ENCODE results near the gene NRG2.

The NRG2 gene

GRCh38 chr5:140040358-140040757 lies 2.7 kb downstream of the NRG2 start:
- DNase-seq (ENCODE audit: low read depth): no peak

- no peak for DNase-seq (ENCODE audit: low read depth)
Measured at GRCh38 chr5:140039561-140039960, 3.5 kb downstream of the NRG2 start.

DNA sequence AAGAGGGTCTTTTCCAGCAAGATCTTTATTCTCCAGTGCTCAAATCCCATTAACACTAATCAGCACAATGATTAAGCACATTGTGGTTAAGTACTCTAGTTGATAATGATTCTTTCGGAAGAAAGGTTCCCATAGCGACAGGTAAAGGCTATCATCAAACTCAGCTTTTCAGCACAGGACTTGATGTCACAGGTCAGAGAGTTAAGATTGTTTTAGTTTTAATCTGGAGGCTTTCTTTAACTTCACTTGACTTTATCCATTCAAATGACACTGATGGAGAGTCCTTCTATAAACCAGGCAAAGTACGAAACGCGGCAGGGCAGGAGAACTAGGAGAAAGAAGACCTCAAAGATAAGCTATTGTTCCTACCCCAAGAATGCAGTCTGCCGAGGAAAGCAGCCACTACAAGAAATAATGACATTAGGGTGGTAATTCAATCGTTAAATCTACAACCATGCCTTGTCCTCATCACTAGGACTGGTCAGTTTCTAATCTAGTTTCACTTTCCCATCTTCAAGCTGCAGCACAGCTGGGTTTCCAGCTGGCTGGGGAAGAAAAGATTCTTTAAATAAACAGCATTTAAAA lies 4.6 kb downstream of the NRG2 start:
- no peak for DNase-seq (ENCODE audit: low read depth)

DNA sequence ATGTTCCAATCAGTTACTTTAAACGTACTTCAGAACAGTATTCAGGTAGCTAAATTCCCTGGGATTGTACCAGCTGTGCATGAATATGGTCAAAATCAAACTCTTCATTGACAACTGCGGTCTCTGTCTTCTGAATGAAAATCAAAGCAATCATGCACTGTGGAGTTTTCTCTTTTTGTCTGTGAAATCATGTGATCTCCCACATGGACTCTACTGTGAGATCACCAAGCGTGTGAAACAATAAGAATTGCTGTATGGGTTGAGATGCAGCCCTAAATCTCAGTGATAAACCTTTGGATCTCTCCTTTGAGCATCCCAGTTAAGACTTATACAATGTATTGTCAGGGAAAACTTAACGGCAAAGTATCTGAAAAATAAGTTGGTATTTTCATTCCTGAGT lies 6.1 kb downstream of the NRG2 start:
- DNase-seq (ENCODE audit: low read depth): no peak

GRCh38 chr5:140035881-140036280 lies 7.2 kb downstream of the NRG2 start:
- DNase-seq (ENCODE audit: low read depth): no peak

DNA sequence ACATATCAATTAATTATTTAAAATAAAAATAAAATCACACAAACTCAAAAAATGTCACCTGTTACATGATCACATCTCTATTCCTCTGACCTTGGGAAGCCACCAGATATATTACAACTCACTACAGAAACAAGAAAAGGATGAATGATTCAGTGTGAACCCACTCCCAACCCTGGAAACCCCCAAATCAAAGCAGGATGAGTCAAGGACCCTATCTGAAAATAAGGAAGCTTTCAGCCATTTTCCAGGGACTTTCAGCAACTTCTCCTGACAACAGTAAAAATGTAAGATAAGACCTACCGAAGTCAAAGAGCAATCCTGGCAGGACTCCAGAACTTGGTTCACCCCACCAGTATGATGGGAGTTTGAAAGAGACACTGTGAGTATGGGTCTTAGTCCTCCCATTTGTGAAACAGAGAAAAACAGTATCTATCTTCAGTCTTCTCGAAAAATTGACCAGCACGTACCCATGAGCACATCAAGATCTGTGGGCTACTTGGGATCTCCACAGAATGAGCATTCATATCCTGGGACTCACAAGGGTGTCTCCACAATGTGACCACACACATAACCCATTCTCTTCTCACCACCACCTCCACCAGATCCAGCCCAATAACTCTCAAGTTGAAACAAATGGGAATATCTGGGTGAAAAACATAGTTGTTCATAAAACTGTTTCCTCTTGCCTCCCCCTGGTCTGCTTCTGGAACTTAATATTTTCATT lies 9.9 kb downstream of the NRG2 start:
- DNase-seq (ENCODE audit: low read depth): no peak

GRCh38 chr5:140032296-140032695 lies 10.8 kb downstream of the NRG2 start:
- DNase-seq (ENCODE audit: low read depth): no peak

GRCh38 chr5:140027807-140028206 lies 15.3 kb downstream of the NRG2 start:
- no peak for DNase-seq (ENCODE audit: low read depth)

DNA sequence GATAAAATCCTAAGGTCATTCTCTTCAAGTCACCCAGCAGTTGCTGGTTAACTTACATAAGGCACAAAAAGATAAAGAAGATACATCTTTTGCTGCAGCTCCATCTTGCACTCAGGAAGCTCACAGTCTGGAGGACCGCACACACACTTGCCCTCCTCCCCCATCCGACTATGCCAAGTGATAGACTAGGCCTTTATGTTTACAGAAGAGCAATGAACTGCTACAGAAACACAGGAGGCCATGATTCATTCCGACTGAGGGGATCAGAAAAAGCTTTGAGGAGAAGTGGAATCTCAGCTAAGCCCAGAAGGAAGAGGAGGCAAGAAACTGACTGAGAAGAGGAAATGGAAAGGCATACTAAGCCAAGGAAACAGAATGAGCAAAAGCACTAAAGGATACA lies 17.4 kb downstream of the NRG2 start:
- DNase-seq (ENCODE audit: low read depth): no peak

DNA sequence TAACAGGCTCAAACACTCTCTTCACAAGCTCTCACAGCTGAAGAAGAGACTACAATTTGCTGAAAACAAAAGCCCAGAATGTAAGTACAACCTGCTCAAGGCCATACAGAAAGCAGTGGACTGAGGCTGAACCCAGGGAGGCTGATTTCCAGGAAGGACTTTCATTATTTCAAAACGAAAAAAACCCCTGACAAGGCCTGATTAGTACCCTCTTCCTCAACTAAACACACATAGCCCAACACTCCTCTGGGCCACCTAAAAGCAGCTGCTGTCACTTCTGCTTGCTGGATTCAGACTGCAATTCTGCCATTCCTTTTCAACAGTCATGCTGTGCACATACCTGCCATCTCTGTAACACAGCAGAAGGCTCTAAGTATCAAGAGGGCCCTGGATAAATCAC lies 18.2 kb downstream of the NRG2 start:
- no peak for DNase-seq (ENCODE audit: low read depth)

DNA sequence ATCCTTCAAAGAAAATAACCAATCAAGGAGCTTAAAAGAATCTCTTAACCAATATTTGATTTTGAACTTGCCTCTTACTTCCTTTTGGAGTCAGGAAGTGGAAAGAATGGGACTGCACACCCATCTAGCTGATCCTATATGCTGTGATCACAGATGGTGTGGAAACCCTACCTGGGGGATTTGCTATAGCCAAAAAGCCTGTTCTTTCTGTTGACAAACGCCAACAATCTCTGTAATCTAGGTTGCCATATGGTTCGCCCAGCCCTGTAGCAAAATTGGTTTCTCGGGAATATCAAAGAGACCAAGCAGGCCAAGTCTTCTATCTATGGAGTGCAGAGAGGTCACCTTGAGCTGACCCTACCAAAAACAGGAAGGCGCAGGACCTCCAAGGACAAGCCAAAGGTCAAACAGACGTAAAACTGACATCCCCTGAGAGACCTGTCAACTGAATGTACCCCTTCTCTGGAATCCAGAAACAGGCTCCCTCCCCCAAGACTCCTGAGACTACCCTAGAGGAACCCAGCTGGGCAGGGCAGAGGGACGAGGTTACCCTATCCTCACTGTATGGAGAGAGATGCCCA lies 19.4 kb downstream of the NRG2 start:
- DNase-seq (ENCODE audit: low read depth): no peak

GRCh38 chr5:140020601-140021177 lies 22.4 kb downstream of the NRG2 start:
- DNase-seq (ENCODE audit: low read depth): no peak

DNA sequence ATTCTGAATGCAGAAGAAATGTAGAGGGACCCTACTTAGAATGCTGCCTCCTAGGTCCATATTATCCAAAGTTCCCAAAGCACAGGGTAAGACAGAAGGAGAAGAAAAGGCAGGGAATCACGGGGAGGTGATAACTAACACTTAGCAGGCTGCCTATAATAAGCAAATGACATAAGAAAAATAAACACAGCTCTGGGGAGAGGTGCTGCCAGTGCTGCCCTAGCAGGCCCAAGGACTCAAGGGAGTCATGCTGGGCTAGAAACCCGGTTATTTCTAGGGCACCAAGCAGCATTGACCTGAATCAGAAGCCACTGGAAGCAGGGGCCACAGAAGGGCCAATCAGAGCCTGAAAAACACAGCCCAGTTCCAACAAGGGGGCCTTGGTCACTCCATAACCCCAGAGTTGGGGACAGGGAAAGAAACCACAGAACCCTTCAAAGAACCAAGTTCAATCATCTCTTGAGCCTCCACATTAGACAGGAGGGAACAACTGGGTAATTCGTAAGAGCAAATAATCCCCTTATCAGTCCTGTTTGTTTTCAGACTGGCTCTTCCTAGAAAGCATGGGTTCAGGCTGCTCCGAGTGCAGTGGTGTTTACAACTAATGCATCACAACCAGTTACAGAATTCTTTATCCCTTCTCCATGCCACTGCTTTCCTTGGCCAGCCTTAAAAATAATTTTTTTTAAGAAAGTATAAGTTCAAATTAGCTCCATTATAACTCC lies 24.0 kb downstream of the NRG2 start:
- DNase-seq (ENCODE audit: low read depth): no peak

DNA sequence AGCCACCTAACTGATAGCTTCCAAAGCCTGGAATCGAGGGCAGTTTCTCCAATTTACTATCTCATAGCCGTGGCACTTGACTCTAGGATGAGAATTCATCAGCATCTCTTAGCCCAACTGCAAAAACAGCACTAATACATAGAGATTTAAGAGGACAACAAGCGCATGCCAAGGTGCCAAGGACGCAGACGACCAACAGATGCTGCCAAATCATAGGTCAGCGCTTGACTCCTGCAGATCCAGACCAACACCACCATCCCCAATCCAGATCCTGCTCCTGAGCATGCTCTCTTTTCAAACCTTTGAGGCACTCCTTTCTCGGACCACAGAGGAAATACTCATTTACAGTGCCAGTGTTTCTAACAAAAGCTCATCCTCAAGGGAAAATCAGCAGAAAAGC lies 24.6 kb downstream of the NRG2 start:
- DNase-seq (ENCODE audit: low read depth): no peak

DNA sequence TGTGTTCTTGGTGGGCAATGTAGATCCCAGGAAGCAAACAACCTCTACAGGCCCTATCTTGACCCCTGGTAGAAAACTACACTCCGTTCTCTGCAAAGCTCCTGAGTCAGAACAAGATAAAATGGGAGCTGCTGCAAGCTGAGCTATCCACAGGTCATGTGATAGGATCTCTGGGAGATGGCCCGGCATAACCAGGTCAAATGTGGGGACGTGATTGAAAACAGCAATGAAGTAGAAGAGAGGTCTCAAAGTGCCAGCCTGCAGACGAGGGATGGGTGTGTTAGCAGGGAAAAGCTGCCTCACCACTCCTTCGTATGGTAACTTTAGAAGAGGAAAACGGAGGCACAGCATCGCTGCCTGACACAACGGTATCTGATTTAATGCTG lies 25.0 kb downstream of the NRG2 start:
- DNase-seq (ENCODE audit: low read depth): no peak

DNA sequence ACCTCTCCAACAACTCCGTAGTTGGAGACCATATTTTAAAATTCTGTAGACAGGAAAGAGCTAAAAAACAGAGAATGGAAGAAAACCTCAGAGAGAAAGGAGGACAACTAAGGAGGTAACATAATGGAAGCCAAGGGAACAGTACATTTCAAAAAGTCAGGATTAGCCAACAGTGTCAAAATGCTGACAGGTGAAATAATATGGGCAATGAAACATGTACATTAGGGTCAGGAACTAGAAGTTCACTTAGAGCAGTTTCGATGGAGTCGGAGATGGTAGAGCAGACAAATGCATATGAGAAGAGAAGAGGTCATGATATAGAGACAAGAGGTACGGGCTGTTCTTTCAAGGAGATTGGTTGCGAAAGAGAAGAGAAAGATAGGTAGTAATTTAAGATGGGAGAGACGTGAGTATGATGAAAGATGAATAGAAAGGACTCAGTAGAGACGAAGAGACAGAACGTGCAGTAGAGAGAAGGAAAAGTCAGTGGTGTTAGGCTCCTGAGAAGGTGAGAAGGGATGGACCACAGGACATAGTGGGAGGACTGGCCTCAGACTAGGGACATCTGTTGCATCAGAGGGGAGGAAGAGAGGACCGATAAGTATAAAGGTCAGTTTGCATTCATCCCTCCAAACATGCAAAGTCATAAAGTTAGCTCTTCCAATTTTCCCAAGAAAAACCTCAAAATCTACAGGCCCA lies 25.6 kb downstream of the NRG2 start:
- DNase-seq (ENCODE audit: low read depth): no peak

DNA sequence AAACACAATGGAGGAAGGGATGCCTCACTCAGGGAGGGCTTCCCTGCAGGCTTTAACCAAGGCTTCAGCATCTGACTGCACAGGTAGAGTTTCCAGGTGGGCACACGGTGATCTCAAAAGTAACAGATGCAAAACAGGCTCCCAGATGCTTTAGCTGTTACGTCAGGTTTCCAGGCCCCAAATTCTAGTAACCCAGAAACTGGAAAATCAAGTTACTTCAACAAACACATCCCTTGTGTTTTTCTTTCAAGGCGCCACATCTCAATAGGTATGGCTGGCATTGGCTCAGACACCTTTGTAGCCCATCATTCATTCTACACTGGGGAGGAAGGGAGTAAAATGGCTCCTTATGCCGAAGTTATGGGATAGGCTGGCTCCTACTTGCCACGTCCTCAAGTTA lies 27.4 kb downstream of the NRG2 start:
- no peak for DNase-seq (ENCODE audit: low read depth)

DNA sequence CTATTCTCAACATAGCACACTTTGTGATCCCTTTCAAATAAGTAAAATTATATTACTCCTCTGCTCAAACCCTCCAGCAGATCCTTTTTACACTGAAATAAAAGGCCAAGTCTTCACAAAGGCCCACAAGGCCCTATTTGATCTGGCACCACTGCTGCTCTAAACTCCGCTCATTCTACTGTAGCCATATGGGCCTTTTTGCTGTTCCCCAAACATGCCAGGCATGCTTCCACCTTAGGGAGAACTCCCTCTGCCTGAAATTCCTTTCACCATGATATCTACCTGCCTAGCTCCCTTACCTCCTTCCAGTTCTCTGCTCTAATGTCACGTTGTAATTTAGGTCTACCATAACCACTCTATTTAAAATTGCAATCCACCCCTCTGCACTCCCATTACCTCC lies 28.3 kb downstream of the NRG2 start:
- DNase-seq (ENCODE audit: low read depth): no peak

- no peak for DNase-seq (ENCODE audit: low read depth)
Measured at GRCh38 chr5:140013536-140013935, 29.6 kb downstream of the NRG2 start.

- DNase-seq (ENCODE audit: low read depth): no peak
Measured at GRCh38 chr5:140012443-140012842, 30.7 kb downstream of the NRG2 start.

GRCh38 chr5:140011297-140011802 lies 31.7 kb downstream of the NRG2 start:
- no peak for DNase-seq (ENCODE audit: low read depth)

DNA sequence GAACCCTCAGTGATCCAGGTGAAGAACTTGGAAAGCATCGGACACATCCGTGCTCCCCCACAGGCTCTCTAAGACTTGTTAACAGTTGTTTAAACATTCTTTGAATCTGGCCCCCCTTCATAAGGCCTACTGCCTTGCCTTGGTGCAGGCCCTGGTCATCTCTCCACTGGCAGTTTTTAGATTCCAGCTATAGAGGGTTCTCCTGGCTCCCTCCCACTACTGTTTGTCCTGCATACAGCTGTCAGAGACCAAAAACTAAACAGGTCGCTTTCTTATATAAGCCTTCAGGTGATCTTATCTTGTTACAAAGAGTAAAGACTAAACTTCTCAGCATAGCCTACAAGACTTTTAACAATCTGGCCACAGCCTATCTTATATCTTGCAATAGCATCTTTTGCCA lies 32.3 kb downstream of the NRG2 start:
- no peak for DNase-seq (ENCODE audit: low read depth)
